ENCODE measurements around the gene RHEX.
"Not testable (repeated sequence)": the region's sequence is repeated elsewhere in the genome, so short reads cannot be mapped to it uniquely, and the experiment has no call there.

RHEX gene

DNA sequence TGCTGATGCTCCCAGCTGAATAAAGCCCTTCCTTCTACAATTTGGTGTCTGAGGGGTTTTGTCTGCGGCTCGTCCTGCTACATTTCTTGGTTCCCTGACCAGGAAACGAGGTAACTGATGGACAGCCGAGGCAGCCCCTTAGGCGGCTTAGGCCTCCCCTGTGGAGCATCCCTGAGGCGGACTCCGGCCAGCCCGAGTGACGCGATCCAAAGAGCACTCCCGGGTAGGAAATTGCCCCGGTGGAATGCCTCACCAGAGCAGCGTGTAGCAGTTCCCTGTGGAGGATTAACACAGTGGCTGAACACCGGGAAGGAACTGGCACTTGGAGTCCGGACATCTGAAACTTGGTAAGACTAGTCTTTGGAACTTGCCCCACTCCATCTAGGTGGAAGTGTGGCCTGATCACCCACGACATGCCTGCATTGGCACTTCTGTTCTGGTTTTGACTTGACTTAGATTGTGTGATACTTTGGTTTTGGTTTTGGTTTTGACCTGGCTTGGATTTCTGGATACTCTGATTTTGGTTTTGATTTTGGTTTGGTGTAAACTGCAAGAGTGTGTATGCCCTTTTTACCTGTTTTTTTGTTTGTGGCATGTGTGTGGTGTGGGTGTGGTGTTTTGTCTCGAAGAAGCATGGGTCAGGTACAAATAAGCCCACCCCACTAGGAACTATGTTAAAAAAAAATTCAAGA lies at the start of gene RHEX:
TSS of gene RHEX (plus strand) at position 255 of the 692 bp plus-strand sequence. CDS start 44,656 bp downstream, outside the sequence.
- not testable (repeated sequence) for FAIRE-seq; DNase-seq (ENCODE audit: insufficient read length, low spot score)

- TF ChIP-seq POLR2A (IDR thresholded peaks at IDR 0.05; ENCODE audit: low read depth, low read length): no peak
- no peak for DNase-seq (ENCODE audit: insufficient read length, low spot score)
- FAIRE-seq: no peak
Observed at GRCh38 chr1:206003854-206004800, 48.8 kb upstream of the RHEX start.

- FAIRE-seq (no peak), DNase-seq (ENCODE audit: insufficient read length, low spot score) (no peak)
- no peak for TF ChIP-seq POLR2A (IDR thresholded peaks at IDR 0.05; ENCODE audit: low read depth, low read length)
Observed at GRCh38 chr1:206004826-206005225, 48.1 kb upstream of the RHEX start.

DNA sequence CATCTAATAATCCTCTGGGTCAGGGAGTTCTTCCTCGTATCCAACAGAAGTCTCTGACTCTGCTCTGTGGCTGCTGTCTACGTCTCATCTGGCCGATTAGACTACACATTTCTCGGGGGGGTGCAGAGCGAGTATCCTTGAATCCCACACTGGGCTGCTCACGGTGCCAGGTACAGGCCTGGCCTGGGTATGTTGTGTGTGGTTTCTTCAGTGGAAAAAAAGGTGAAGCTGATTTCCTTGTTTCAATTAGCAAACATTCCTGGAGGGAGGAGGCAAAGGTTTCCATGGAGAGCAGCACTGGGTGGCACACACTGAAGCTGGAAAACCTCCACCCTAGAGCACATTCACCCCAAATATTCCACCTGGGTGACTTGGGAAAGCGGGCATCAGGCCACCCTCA lies 47.7 kb upstream of the RHEX start:
- DNase-seq (ENCODE audit: insufficient read length, low spot score) (no peak), FAIRE-seq (no peak)
- no peak for TF ChIP-seq POLR2A (IDR thresholded peaks at IDR 0.05; ENCODE audit: low read depth, low read length)

DNA sequence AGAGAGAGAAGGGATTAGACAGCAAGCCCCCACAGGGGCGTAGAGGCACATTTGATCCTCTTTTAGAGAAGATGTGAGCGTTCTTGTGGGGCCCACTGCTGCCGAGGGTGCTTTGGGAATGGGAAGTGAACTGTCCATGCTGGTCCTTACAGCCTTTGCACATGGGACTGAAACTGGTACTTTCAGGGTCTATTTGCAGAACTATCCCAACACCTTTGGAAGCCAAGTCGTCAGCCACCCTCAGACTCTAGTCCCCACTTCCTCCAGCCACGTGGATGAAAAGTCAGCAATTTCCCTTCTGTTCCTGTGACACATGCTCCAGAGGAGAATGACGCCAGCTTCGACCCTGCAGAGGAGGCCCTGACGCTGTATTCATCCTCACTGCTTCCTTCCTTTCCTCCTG lies 47.2 kb upstream of the RHEX start:
- no peak for FAIRE-seq
- no peak for DNase-seq (ENCODE audit: insufficient read length, low spot score)
- no peak for TF ChIP-seq POLR2A (IDR thresholded peaks at IDR 0.05; ENCODE audit: low read depth, low read length)

DNA sequence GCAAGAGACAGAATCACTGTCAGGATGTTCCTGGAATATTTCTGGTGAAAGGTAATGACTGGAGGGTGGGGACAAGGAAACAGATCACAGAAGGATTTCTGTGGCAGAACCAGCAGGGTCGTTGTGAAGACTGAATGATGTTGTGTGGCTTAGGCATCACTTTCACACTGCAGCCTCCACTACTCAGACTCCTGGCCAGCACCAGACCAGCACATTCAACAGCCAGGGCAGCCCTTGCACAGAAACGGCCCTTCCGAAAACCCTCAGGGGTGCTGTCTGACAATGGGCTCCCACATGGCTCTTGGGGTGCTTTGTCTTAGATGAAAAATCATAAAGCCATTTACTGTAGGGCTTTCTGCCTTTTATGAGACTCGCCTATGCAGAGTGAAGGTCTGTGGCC lies 46.0 kb upstream of the RHEX start:
- no peak for TF ChIP-seq POLR2A (IDR thresholded peaks at IDR 0.05; ENCODE audit: low read depth, low read length)
- DNase-seq (ENCODE audit: insufficient read length, low spot score) (no peak), FAIRE-seq (no peak)

- DNase-seq (ENCODE audit: insufficient read length, low spot score): no peak
- TF ChIP-seq POLR2A (IDR thresholded peaks at IDR 0.05; ENCODE audit: low read depth, low read length): no peak
- no peak for FAIRE-seq
Observed at GRCh38 chr1:206010060-206010459, 42.9 kb upstream of the RHEX start.

GRCh38 chr1:206011057-206011456 lies 41.9 kb upstream of the RHEX start:
- FAIRE-seq (no peak), DNase-seq (ENCODE audit: insufficient read length, low spot score) (no peak)
- TF ChIP-seq POLR2A (IDR thresholded peaks at IDR 0.05; ENCODE audit: low read depth, low read length): no peak

DNA sequence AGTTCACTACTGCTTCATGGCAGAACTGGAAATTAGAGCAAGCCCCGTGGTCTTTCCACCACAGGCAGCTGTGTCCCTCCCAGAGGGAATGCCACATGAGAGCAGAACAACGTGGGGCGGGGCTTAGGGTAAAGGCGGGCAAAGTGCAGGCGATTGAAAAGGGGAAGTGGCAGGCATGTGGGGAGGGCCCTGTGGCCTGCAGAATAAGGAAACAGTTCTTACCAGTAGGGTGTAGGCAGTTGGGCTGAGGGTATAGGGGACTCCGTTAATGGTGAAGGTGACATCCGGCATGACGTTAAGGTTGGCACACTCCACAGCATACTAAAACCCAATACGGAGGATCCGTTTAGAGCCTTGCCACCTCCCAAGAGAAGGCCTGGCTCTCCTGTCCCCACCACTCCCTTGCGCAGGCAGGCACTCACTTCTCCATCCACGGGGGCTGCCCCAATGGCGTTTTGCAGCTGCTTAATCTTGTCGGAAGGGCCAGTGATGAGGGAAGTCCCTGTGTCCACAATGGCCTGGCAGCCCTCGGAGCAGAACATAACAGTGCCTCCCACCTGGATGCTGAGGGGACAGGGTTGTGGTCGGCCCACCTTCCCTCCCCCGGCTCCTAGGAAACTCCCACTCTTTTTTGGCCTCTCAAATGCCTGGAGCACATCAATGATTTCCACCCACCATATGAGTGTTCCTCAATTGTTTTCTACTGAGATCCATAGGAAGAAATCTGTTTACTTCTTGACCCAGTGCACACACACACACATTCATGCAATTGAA lies 40.7 kb upstream of the RHEX start:
- FAIRE-seq (no peak), DNase-seq (ENCODE audit: insufficient read length, low spot score) (no peak)
- no peak for TF ChIP-seq POLR2A (IDR thresholded peaks at IDR 0.05; ENCODE audit: low read depth, low read length)

DNA sequence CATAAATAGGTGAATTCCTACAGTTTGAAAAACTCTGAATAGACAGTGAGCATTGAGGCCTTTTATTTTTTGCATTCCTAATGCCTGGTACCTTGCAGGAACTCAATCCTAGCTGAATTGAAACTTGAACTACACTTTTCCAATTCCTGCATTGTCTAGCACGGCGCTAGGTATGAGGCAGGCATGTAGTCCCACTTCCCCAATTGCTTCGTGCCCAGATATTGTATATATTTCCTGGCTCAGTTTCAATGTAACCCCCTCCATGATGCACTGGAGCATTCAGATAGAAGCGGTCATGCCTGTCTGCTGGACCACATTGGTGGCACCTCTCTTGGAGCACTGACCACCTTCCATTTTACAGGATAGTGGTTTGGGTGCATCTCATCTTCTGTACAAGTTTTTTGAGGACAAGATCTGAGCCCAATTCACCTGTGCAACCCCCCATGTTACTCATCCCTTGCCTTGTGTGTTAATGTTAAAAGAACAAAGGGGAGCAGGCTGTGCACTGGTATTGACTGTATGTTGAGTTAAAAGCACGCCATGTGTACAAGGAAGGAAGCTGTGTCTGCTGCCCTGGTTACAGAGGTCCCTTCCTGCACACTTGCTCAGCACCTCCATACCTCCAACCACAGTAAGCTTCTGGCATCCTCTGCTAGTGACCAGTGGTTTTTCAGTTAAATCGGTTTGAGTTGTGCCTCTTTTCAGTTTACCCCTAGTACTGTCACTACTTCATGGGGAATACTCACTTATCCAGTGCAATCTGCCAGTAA lies 39.8 kb upstream of the RHEX start:
- no peak for TF ChIP-seq POLR2A (IDR thresholded peaks at IDR 0.05; ENCODE audit: low read depth, low read length)
- DNase-seq (ENCODE audit: insufficient read length, low spot score): no peak
- FAIRE-seq: no peak

GRCh38 chr1:206014601-206015000 lies 38.4 kb upstream of the RHEX start:
- no peak for FAIRE-seq
- no peak for TF ChIP-seq POLR2A (IDR thresholded peaks at IDR 0.05; ENCODE audit: low read depth, low read length)
- no peak for DNase-seq (ENCODE audit: insufficient read length, low spot score)

- no peak for FAIRE-seq
- no peak for TF ChIP-seq POLR2A (IDR thresholded peaks at IDR 0.05; ENCODE audit: low read depth, low read length)
Observed at GRCh38 chr1:206015071-206015470, 37.9 kb upstream of the RHEX start.

DNA sequence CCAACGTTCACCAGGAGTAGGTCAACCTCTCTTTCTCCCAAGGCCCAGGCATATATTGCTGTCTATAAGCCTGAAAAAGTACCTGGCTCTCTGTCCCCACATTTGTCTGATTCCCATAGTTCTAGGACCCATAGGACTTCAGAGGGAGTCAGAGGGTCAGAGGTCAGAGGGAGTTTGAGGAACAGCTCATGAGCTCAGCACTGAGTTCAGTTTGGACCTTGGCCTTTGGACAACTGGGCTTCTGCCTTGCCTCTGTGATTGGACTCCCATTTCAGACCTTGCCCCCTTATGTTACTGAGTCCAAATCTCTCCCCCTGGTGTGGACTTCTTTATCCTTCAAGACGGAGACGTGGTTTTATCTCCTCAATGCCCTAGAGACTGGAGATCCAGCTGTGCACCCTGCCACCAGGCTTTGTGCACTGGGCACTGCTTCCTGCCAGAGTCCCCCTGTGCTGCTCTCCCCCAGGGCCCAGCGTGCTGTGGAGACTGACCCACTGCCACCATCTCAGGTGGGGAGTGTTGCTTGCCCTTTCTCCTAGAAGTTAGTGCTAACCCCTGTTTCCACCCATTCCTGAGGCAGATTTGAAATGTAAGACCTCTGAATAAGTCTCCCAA lies 32.5 kb upstream of the RHEX start:
- TF ChIP-seq POLR2A (IDR thresholded peaks at IDR 0.05; ENCODE audit: low read depth, low read length): no peak
- FAIRE-seq (no peak), DNase-seq (ENCODE audit: insufficient read length, low spot score) (no peak)

More at GRCh38 chr1:206015071-206015470, 37.9 kb upstream of the RHEX start:
- DNase-seq (ENCODE audit: insufficient read length, low spot score): no peak

All from H54 (cell line).